HG03439 (cell line): ENCODE measurements around the gene DNAH10.

ENCODE experiments used
- ATAC-seq: cut with Tn5 transposase; IDR thresholded peaks from one replicate; pipeline ENCODE4 v1.9.1; 2021; ENCODE audit warnings: mild to moderate bottlenecking, moderate library complexity; ENCODE audit not compliant: unreplicated experiment

DNAH10 gene, protein sequence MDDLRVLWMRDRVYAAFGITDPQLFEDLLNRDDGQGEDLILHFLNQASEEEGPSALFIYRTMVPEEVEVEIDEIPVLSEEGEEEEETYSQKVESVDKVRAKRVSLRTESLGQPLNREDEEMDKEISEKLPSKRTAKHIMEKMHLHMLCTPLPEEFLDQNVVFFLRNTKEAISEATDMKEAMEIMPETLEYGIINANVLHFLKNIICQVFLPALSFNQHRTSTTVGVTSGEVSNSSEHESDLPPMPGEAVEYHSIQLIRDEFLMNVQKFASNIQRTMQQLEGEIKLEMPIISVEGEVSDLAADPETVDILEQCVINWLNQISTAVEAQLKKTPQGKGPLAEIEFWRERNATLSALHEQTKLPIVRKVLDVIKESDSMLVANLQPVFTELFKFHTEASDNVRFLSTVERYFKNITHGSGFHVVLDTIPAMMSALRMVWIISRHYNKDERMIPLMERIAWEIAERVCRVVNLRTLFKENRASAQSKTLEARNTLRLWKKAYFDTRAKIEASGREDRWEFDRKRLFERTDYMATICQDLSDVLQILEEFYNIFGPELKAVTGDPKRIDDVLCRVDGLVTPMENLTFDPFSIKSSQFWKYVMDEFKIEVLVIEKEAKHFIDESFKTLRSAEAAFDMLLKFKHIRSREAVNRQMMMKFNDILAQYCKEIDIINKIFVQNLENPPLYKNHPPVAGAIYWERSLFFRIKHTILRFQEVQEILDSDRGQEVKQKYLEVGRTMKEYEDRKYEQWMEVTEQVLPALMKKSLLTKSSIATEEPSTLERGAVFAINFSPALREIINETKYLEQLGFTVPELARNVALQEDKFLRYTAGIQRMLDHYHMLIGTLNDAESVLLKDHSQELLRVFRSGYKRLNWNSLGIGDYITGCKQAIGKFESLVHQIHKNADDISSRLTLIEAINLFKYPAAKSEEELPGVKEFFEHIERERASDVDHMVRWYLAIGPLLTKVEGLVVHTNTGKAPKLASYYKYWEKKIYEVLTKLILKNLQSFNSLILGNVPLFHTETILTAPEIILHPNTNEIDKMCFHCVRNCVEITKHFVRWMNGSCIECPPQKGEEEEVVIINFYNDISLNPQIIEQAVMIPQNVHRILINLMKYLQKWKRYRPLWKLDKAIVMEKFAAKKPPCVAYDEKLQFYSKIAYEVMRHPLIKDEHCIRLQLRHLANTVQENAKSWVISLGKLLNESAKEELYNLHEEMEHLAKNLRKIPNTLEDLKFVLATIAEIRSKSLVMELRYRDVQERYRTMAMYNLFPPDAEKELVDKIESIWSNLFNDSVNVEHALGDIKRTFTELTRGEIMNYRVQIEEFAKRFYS (N-terminal part only)

DNA sequence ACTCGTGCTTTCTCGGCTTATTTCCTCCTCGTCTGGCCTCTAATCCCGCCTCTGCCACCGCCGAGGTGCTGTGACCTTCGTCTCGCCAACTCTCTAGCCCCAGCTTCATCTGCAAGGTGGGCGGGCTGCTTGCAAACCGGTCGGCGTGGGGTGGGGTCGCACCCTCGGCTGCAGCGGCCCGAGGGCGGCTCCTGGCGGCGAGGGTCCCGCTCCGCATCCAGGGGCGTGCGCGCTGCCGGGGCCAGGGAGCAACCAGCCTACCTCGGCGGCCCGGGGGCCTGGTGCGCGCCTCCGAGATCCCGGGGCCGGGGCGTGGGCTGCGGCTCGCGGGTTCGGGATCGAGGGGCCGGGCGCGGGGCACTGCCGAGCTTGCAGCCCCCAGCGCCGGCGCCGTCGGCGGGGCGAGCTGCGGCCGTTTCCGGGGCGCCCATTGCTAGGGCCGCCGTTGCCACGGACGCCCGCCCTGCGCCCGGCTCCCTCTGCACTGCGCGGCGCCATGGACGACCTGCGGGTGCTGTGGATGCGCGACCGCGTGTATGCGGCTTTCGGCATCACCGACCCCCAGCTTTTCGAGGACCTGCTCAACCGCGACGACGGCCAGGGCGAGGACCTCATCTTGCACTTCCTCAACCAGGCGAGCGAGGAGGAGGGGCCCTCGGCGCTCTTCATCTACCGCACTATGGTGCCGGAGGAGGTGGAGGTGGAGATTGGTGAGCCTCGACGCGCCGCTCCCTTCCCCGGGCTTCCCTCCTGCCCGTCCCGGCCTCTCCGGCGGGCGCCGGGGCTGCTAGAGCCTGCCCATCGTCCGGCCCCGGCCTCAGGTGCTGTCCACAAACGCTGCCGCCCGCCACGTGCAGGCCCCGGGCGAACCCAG lies at the start of gene DNAH10:
DNAH10 (plus strand) TSS at position 461 of the 874 bp plus-strand sequence; CDS start at position 497, 36 bp downstream.
- ATAC-seq: no peak

DNA sequence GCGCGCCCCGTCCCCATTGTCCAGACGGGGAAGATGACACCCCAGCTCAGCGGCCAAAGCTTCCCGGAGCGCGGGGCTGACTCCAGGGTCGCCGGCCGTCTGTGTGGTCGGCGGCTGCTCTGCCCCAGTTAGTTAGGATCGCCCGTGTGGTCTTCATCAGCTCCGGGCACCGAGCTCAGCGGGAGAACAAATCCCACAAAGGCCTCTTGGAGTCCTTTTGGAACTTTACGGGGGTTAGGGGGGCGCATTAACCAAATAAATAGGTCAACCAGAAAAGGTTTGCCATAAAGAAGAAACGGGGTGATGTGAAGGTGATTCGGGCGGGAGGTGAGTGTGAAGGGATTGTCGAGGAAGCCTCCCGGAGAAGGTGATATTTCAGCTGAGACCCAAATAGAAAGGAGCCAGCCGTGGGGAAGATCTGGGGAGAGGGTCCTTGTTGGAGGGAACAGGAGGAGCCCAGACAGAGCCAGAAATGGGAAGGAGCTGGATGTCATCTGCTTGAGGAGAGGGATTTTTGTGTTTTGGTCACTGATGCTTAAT lies 49.3 kb upstream of the DNAH10 start:
- no peak for ATAC-seq

DNA sequence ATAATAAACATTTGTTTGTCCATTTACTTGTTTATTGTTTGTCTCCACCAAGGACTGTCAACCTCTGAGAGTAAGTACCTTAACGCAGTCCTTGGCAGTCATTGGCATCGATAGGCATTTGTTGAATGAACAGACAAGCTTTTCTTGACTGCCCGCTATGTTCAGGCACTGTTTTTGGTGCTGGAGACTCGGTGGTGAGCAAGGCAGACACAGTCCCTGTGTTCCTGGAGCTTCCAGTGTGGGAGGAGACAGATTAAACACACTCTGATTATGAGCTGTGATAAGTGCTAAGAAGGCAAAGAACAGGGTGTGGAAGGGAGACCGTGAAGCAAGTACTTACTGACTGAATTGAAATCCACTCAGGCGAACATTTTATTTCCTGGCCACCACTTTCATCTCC lies 48.7 kb upstream of the DNAH10 start:
- no peak for ATAC-seq

DNA sequence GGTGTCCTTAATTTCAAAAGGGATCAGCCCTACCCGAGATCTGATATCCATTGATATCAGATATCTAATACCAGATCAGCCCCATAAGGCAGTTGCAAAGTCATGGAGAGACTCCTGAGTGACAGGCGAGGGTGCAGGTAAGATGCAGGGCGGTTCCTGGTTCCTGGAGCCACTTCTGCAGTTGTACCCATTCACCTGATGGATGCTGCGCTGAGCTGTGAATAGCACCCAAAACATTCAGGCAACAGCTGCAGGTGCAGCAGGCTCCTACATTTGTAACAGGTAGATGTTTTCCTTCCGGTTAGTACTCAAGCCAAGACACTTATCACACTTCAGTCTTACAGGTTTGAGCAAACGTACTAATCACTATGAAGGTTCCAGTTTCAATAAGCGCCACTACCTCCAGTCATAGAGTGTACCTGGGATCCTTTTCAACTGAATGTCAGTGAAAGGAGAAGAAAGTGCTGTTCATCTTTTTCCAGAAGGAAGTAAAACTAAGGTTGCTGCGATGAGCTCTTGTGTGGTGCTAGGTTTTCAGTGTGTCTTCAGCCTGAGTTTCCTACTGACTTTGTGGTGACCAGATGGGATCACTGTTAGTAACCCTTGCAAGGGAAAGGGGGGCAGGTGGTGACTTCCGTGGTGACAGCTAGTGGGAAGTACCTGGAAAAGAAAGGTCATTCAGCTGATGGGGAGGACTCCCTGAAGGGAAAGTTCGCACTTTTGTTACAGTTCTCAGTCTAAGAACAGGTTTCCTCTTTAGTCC lies 48.1 kb upstream of the DNAH10 start:
- ATAC-seq: no peak

DNA sequence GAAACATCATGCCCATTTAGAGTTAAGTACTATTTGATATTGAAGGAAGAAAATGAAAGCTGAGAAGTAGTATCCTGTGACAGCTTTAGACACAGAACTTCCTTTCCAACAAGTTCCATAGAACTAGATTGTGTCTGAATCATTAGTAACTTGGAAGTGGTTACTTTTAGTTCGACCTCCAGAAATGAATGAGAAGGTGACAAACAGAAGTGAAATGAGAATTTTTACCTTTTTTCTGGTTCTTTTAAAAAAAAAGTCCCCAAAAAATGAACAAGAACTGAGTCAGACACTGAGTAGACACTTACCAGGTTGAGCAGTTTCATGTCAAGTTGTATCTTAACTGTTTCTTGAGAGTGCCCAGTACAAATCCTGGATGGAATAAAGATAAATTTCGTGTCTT lies 46.9 kb upstream of the DNAH10 start:
- ATAC-seq: no peak

DNA sequence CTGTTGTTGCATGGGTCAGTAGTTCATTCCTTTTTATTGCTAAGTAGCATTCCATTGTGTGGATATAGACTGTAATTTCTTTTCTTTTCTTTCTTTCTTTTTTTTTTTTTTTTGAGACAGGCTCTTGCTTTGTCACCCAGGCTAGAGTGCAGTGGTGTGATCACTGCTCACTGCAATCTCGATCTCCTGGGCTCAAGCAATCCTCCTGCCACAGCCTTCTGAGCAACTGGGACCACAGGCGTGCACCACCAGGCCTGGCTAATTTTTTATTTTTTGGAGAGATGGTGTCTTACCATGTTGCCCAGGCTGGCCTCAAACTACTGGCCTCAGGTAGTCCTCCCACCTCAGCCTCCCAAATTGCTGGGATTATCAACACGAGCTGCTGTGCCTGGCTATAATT lies 44.8 kb upstream of the DNAH10 start:
- no peak for ATAC-seq

DNA sequence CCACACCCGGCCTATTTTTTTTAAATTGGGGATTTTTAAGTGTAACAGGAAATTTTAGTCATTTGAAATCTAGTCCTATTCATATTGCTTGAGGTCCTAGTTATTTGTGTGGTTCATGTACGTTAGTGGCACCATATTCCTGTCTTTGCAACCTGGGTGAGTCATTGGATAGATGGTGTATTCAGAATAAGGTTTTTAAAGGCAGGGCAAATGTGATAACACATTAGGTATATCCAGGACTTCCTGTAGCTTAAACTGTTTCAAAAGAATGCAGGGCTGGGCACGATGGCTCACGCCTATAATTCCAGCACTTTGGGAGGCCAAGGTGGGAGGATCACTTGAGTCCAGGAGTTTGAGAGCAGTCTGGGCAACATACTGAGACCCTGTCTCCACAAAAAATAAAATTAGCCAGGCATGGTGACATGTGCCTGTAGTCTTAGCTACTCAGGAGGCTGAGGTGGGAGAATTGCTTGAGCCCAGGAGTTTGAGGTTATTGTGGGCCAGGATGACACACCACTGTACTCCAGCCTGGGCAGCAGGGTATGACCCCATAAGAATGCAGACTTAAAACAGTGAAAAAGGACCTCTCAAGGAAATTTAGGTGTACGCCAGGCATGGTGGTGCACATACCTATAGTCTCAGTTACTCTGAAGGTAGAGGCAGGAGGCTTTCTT lies 41.8 kb upstream of the DNAH10 start:
- ATAC-seq: no peak

DNA sequence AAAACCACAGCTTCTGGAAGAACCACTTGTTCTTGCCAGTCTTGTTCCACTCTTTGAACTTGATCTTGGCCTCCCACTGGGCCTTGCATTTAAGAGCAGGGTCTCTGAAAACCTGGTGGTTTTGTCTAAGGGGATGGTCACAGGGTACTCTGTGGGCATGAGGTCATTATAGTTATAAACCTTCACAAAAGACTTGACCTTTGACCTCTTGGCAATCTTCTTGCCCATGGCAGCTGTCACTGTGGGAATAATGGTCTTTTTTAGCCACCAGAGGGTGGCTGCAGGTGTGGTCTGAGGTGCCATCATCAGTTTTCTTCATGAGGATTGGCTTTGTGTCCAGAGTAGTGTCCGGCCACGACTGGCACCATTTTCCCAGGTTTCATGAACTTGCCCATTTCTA lies 40.9 kb upstream of the DNAH10 start:
- no peak for ATAC-seq

DNA sequence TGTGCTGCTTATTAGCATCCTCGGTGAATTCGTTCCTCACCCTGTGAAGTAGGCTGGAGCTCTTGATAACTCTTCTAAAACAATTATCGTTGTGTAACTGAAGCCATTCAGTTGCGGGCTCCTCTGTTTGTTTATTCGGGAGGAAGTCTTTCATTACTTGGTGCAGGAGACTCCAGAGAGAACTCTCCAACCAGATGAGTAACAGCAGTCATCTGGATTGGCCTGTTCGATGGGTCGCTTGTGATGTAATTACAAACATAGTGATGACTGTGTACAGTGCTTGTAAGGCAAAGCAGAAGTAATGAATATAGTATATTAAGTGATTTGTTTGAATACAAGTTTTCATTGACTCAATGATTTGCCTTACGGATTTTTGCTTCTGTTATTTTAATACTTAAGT lies 39.1 kb upstream of the DNAH10 start:
- ATAC-seq: no peak

DNA sequence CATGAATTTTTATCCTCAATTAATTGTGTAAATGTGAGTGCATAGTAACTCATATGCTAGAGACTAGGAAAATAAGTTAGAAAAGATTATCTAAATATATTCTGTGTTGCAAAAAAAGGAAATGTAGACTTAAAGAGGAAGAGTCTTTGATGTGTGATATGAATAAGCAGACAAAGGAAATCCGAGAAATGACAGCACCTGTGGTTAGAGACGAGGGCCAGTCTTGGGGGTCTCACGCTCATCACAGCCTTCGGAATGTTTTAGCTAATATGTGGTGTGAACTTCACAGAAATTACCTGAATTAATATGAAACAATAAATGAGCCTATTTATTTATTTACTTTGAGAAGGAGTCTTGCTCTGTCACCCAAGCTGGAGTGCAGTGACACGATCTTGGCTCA lies 38.3 kb upstream of the DNAH10 start:
- ATAC-seq: no peak

DNA sequence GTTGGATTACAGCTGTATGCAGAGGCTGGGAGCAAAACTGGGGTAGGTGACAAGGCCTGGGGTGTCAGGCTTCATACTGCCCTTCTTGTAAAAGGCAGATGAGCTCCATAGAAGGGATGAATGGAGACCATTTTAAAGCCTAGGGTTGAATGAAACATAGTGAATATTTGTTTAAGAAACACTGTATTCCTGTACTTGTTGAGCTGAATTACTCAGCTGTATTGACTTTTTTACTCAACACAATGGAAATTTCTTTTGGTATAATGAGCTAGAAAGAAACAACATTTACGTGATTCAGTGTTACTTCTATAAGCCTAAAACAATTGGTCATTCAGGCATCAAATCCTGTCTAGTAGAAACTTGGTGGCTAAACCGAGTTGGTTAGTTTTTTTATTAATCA lies 35.9 kb upstream of the DNAH10 start:
- no peak for ATAC-seq

DNA sequence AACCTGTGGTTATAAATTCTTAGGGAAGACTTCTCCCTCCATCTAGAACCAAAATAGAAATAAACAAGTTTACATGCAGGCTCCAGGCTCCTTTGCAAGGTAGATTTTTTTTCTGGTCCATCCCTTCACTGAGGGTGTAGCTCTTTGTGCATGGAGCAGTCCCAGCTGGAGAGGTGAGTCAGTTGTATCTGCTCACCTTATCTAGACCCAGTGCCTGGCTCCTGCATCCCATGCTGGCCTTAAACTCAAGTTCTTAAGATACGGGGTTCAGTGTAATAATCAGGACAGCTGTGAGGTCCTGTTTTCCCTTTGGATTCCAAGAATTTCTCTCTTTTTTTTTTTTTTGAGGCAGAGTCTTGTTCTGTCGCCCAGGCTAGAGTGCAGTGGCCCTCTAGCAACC lies 35.1 kb upstream of the DNAH10 start:
- no peak for ATAC-seq

DNA sequence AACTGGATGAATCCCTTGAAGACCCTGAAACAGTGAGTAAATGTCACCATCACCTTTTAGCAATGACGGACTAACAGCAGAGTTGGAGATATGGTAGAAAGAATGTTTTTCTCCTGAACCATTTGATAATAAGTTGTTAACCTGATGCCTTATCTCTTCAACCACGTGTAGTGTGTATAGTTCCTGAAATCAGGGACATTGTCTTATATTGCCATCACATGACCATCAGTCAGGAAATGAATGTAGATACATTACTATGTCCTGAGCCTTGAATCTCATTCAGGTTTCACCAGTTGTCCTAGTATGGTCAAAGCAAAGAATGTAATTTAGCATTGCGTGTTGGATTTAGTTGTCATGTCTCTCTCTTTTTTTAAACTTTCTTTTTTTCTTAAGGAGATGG lies 34.2 kb upstream of the DNAH10 start:
- ATAC-seq: no peak

DNA sequence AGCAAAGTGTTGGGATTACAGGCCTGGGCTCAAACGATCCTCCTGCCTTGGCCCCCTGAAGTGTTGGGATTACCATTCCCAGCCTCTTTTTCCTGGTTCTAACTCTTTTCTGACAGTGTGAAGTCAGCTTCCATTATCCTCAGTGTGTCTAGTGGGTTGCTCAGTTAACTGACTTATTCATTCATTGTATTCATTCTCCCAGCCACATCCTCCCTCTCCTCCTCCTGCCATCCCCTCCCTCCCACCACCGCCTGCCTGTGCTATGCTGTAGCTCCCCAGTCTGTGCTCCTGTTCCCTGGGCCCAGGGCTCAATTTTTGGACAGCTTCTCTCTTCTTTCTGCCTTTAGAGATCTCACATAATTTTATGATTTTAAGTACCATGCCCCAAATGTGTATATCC lies 30.5 kb upstream of the DNAH10 start:
- ATAC-seq: no peak

DNA sequence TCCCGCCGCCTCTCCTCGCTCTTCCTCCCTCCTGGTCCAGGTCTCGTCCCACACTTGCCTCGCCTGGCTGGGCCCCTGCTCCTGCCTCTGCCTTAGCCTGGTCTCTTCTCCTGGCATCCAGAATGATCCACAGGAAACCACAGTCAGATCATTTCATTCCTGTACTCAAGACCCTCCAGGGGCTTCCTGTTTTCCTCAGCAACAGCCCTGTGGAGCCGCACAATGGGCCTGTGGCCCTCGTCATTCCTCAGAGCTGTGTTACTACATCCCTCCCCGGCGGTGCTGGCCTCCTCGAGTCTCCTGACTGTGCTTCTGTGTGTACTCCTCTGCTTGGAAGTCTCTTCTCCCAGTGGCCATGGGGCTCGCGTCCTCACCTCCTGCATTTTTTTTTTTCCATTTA lies 29.9 kb upstream of the DNAH10 start:
- no peak for ATAC-seq

DNA sequence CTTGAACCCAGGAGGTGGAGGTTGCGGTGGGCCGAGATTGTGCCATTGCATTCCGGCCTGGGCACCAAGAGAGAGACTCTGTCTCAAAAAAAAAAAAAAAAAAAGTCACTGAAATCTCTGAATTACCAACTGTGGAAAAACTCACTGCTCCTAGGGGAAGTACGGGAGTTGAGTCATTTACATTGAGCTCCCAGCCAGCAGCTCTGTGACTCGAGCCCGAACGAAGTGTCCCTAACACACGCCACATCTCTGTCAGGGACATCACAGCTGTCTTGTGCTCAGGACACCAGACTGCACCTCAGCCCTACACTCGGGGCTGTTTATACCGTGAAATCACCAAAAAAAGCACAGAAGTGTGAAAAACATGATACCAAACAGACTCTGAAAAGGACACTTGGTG lies 28.9 kb upstream of the DNAH10 start:
- no peak for ATAC-seq

DNA sequence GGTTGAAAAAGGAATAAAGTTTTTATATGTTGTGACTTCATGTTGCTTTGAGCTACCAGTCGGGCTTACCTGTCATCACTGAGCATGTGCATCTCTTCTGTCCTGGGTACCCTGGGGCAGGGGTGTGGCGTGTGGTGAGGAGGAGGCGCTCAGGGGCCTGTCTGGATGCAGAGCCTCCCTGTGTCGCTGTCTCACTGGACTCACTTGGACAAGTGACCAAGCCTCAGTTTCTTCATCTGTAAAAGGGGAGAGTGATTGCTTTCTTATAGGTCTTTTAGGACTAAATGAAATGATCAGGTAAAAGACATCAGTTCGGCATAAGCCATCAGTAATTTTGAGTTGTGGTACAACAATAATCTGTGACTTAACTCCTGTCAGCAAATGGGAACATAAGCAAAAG lies 27.8 kb upstream of the DNAH10 start:
- no peak for ATAC-seq

DNA sequence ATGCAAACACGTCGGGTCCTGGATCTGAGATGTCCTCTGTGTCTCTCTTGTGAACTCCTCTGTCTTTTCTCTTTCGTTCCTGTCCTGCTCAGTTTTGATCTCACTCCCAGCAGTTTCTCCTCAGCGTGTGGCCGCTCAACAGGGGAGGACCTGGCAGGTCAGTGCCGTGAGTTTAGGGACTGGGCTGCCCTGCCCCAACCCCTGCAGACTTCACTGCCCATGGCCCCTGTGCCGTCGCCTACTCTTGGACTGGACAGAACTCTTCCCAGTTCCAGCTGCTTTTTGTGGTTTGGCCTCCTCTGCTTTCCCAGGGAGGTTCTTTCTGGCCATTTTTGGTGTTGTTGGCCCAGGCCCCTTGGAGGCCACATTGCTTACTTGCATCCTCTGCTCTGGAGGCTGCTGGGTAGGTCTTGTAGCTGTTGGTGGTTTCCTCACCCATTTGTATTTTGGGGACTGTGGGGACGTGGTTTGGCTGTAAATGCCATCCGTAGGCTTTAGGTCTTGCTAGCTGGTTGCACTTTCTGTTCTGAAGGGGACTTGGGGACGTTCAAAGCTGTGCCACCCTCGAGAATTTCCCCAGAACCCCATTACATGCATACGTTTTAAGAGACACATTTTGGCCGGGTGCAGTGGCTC lies 20.0 kb upstream of the DNAH10 start:
- no peak for ATAC-seq
